ENCODE data around the gene SKI.
A peak's percentile ranks its signal among the peaks of the same experiment; 100 is the strongest.

The SKI gene

DNA sequence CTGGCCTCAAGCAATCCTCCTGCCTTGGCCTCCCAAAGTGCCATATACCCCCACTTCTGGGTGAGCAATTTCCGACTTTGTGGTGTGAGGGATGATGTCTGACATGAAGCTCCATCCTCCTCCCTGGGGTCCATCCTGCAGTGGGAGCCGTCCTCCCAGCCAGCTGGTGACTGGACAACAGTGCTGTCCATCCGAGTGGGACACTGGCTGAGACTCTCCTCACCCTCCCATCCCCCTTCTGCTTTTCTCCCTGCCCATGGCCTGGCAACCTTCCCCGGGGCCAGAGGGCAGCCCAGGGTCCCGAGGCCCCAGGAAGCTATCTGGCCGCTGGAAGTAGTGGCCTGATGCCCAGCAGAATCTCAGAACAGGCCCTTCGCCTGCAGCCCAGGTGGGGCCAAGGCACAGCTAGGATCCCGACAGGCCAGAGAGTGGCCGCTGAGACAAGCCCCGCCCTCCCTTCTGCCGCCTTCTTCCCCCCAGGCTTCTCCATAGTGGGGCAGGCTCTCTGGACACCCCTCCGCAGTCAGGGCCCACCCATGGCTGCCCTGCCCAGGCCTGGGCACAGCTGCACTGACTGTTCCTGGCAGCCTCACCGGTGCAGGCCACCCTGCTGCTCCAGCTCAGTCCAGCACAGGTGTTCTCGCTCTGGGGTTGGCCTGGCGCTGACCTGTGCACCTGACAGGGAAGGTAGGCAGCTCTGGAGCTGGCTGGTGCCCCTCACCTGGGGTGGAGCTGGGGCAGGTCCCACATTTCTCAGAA, 25.1 kb upstream of the SKI start:
- Histone ChIP-seq H3K4me2 (ENCODE audit: insufficient read depth, low read length, poor library complexity, severe bottlenecking) (no peak overlapping the region), H3K4me1 (ENCODE audit: control insufficient read depth in 2 of 2, insufficient read depth in 1 of 2, low read depth in 1 of 2, low read length in 2 of 2) (peaks cover 29 to 34% of the 10 kb centered on the region in 2 donors), H3K4me3 (ENCODE audit: low read length in 2 of 2) (no peak overlapping the region), H3K4ac (ENCODE audit: low read length) (no peak overlapping the region), H3K79me1 (ENCODE audit: low read depth, low read length) (peaks cover 4% of the 10 kb centered on the region), H2BK120ac (ENCODE audit: low read depth, low read length) (no peak overlapping the region), H2BK5ac (ENCODE audit: low read length) (no peak overlapping the region), H3K23ac (ENCODE audit: low read depth, low read length, poor library complexity) (no peak overlapping the region), H2AFZ (ENCODE audit: low read length) (no peak overlapping the region), H3K36me3 (replicated peaks in 1 of 2; ENCODE audit: control insufficient read depth in 2 of 2, insufficient read depth in 2 of 2, low read length in 2 of 2) (no peaks in the 10 kb centered on the region), H4K91ac (ENCODE audit: low read depth, low read length, poor library complexity) (no peak overlapping the region), H3K9me3 (replicated peaks in 1 of 2; ENCODE audit: control insufficient read depth in 2 of 2, insufficient read depth in 1 of 2, low read depth in 1 of 2, low read length in 2 of 2) (no peaks in the 10 kb centered on the region), H2BK12ac (ENCODE audit: low read length) (peak overlapping the region; percentile 3), H3K27me3 (ENCODE audit: control insufficient read depth in 3 of 3, insufficient read depth in 3 of 3, low read depth in 1 of 3, low read length in 3 of 3) (peaks cover 0 to 10% (median 0%) of the 10 kb centered on the region in 3 experiments), H3K14ac (ENCODE audit: low read length) (peak overlapping the region; percentile 31), H3K27ac (replicated peaks; ENCODE audit: low read length) (no peak overlapping the region), H2AK5ac (ENCODE audit: low read depth, low read length) (peak overlapping the region; percentile 100), H3K18ac (ENCODE audit: low read length) (peak overlapping the region; percentile 7), H4K8ac (ENCODE audit: low read depth, low read length) (no peak overlapping the region), H3K9ac (ENCODE audit: low read depth, low read length, poor library complexity) (peak overlapping the region; percentile 74), H2BK15ac (ENCODE audit: low read length) (peak overlapping the region; percentile 82)
- DNase-seq (ENCODE audit: low spot score): no peak
- no CpG with 5 or more reads among the region's 15 CpGs for WGBS, 2 donors (ENCODE audit: extremely low coverage in 2 of 2, insufficient read length in 2 of 2, insufficient replicate concordance in 1 of 2)

DNA sequence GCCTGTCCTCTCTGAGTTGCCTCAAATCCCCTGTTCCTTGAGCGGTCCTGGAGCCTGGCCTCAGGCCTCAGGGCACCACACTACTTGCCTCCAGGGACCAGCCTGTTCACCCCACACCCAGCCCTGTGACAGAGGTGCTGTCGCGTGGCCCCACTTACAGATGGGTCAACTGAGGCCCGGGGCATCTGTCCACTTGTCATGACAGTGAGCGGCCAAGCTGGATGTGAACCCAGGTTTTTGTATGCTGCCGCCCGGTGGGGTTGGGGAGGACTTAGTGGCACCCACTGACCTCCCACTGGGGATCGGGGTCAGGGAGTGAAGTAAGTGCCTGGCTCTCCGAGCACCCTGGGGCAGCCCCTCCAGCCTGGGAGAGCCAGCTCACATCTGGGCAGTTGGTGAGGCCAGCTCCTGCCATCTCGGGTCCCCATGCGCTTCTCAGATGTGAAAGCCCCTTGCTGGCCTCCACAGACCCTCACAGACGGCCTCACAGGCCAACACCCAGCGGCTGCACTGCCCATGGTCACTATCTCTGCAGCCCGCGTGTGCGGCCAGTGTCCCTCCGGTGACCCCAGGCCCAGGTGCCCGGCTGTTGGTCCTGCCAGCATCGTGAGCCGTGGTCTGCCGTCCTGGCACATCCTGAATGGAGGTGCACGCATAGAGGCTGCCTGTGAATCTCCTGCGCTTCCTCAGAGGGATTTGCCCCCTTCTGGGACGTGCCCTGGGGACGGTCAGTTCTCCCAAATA, 24.3 kb upstream of the SKI start:
- no CpG with 5 or more reads among the region's 25 CpGs for WGBS, 2 donors (ENCODE audit: extremely low coverage in 2 of 2, insufficient read length in 2 of 2, insufficient replicate concordance in 1 of 2)
- Histone ChIP-seq H3K4me2 (ENCODE audit: insufficient read depth, low read length, poor library complexity, severe bottlenecking) (peak overlapping the region; percentile 95), H3K79me1 (ENCODE audit: low read depth, low read length) (peaks cover under 1% of the 10 kb centered on the region), H3K9ac (ENCODE audit: low read depth, low read length, poor library complexity) (peak overlapping the region; percentile 87), H3K18ac (ENCODE audit: low read length) (peak overlapping the region; percentile 61), H2BK15ac (ENCODE audit: low read length) (peak overlapping the region; percentile 82), H3K4me3 (ENCODE audit: low read length in 2 of 2) (peak overlapping the region in 1 of 2 donors; percentile 36), H3K36me3 (replicated peaks in 1 of 2; ENCODE audit: control insufficient read depth in 2 of 2, insufficient read depth in 2 of 2, low read length in 2 of 2) (no peaks in the 10 kb centered on the region), H3K23ac (ENCODE audit: low read depth, low read length, poor library complexity) (peak overlapping the region; percentile 95), H2BK12ac (ENCODE audit: low read length) (peak overlapping the region; percentile 33), H3K4ac (ENCODE audit: low read length) (peak overlapping the region; percentile 8), H4K91ac (ENCODE audit: low read depth, low read length, poor library complexity) (no peak overlapping the region), H4K8ac (ENCODE audit: low read depth, low read length) (no peak overlapping the region), H3K9me3 (replicated peaks in 1 of 2; ENCODE audit: control insufficient read depth in 2 of 2, insufficient read depth in 1 of 2, low read depth in 1 of 2, low read length in 2 of 2) (no peaks in the 10 kb centered on the region), H3K14ac (ENCODE audit: low read length) (peak overlapping the region; percentile 31), H3K27ac (replicated peaks; ENCODE audit: low read length) (no peak overlapping the region), H2AFZ (ENCODE audit: low read length) (peak overlapping the region; percentile 94), H3K27me3 (ENCODE audit: control insufficient read depth in 3 of 3, insufficient read depth in 3 of 3, low read depth in 1 of 3, low read length in 3 of 3) (peaks cover 0 to 10% (median 0%) of the 10 kb centered on the region in 3 experiments), H2AK5ac (ENCODE audit: low read depth, low read length) (peak overlapping the region; percentile 100), H2BK120ac (ENCODE audit: low read depth, low read length) (no peak overlapping the region), H2BK5ac (ENCODE audit: low read length) (peak overlapping the region; percentile 91), H3K4me1 (ENCODE audit: control insufficient read depth in 2 of 2, insufficient read depth in 1 of 2, low read depth in 1 of 2, low read length in 2 of 2) (peaks cover 27 to 39% of the 10 kb centered on the region in 2 donors)
- no peak for DNase-seq (ENCODE audit: low spot score)

DNA sequence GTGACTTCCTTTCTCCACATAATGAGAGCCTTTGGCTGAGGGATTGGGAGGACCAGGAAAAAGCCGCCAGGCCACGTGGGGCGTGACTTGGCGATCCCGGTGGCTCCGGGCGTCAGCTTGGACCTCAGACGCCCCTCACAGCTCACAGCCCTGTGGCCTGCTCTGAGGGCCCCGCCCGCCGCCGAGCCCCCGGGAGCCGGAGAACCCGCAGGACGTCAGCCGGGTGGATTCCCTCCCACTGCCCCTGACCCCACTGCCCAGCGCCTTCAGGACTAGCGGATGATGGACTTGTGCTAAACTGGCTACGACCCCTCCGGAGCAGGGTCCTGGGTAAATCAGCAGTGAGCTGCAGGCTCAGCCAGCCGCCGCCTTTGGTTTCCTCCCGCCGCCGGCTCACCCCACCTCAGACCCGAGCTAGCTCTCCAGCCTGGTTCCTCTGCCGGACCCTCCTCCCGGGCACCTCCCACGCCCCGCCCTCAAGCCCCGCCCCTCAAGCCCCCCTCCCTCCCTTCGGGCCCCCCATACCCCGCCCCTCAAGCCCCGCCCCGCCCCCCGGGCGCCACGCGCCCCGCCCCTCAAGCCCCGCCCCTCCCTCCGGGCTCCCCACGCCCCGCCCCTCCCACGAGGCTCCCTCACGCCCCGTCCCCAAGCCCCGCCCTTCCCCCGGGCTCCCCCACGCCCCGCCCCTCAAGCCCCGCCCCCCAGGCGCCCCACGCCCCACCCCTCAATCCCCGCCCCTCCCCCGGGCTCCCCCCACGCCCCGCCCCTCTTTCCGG, 23.5 kb upstream of the SKI start:
- Histone ChIP-seq H3K9ac (ENCODE audit: low read depth, low read length, poor library complexity) (peak overlapping the region; percentile 90), H3K14ac (ENCODE audit: low read length) (peak overlapping the region; percentile 85), H3K27me3 (ENCODE audit: control insufficient read depth in 3 of 3, insufficient read depth in 3 of 3, low read depth in 1 of 3, low read length in 3 of 3) (peaks cover 0 to 10% (median 0%) of the 10 kb centered on the region in 3 experiments), H3K27ac (replicated peaks; ENCODE audit: low read length) (peak overlapping the region; percentile 75), H2BK15ac (ENCODE audit: low read length) (peak overlapping the region; percentile 82), H3K36me3 (replicated peaks in 1 of 2; ENCODE audit: control insufficient read depth in 2 of 2, insufficient read depth in 2 of 2, low read length in 2 of 2) (no peaks in the 10 kb centered on the region), H3K23ac (ENCODE audit: low read depth, low read length, poor library complexity) (peak overlapping the region; percentile 95), H2BK12ac (ENCODE audit: low read length) (no peak overlapping the region), H4K8ac (ENCODE audit: low read depth, low read length) (no peak overlapping the region), H2BK5ac (ENCODE audit: low read length) (peak overlapping the region; percentile 91), H3K4me3 (ENCODE audit: low read length in 2 of 2) (peak overlapping the region; percentile 36 to 77), H3K4ac (ENCODE audit: low read length) (peak overlapping the region; percentile 8), H2AFZ (ENCODE audit: low read length) (peak overlapping the region; percentile 94), H3K18ac (ENCODE audit: low read length) (peak overlapping the region; percentile 95), H4K91ac (ENCODE audit: low read depth, low read length, poor library complexity) (no peak overlapping the region), H3K4me2 (ENCODE audit: insufficient read depth, low read length, poor library complexity, severe bottlenecking) (peak overlapping the region; percentile 95), H3K79me1 (ENCODE audit: low read depth, low read length) (no peaks in the 10 kb centered on the region), H2BK120ac (ENCODE audit: low read depth, low read length) (no peak overlapping the region), H2AK5ac (ENCODE audit: low read depth, low read length) (peak overlapping the region; percentile 100), H3K9me3 (replicated peaks in 1 of 2; ENCODE audit: control insufficient read depth in 2 of 2, insufficient read depth in 1 of 2, low read depth in 1 of 2, low read length in 2 of 2) (no peaks in the 10 kb centered on the region), H3K4me1 (ENCODE audit: control insufficient read depth in 2 of 2, insufficient read depth in 1 of 2, low read depth in 1 of 2, low read length in 2 of 2) (peaks cover 23 to 42% of the 10 kb centered on the region in 2 donors)
- WGBS, 2 donors (ENCODE audit: extremely low coverage in 2 of 2, insufficient read length in 2 of 2, insufficient replicate concordance in 1 of 2): no CpG with 5 or more reads among the region's 60 CpGs
- peak; percentile 81 for DNase-seq (ENCODE audit: low spot score)

Measured in neuronal stem cell (in vitro differentiated cells).